Right ventricle myocardium inferior (tissue), 1 donor: ENCODE data around the gene TXNL4A. TPM values are rescaled to one million over a fixed set of nuclear protein-coding genes. Genes with fewer than 3 reads are reported as not detected.
"Not testable (repeated sequence)": the region's sequence is repeated elsewhere in the genome, so short reads cannot be mapped to it uniquely, and the experiment has no call there.

Experiments
- ATAC-seq: fragments of 200-7000 bp; cut with Tn5 transposase; one replicate; pipeline ENCODE4 v1.9.1; 2020; ENCODE audit warnings: mild to moderate bottlenecking, moderate library complexity
- DNase-seq: peaks from one replicate; pipeline ENCODE4 v3.0.0; 2021; ENCODE audit errors: missing footprints
- intact Hi-C: fragments of 100-400 bp; cut with DNase I; formaldehyde crosslinking; loops from one replicate; pipeline ENCODE4 v1.11.0; 2022
- total RNA-seq: library from RNA; stranded (reverse); fragmentation: NEBNext Ultra II Directional; extraction: Animal tissue kit (Norgen Biotek cat#: 25700); gene quantifications from one replicate; pipeline ENCODE4 v1.2.1, GENCODE V29; 2021
- donor health status: DM: no; HTN: yes; CAD: no; lungs with severe emphysema.

Gene TXNL4A
- total RNA-seq, 1 donor from 2014 or later, result 90.8 TPM

DNA sequence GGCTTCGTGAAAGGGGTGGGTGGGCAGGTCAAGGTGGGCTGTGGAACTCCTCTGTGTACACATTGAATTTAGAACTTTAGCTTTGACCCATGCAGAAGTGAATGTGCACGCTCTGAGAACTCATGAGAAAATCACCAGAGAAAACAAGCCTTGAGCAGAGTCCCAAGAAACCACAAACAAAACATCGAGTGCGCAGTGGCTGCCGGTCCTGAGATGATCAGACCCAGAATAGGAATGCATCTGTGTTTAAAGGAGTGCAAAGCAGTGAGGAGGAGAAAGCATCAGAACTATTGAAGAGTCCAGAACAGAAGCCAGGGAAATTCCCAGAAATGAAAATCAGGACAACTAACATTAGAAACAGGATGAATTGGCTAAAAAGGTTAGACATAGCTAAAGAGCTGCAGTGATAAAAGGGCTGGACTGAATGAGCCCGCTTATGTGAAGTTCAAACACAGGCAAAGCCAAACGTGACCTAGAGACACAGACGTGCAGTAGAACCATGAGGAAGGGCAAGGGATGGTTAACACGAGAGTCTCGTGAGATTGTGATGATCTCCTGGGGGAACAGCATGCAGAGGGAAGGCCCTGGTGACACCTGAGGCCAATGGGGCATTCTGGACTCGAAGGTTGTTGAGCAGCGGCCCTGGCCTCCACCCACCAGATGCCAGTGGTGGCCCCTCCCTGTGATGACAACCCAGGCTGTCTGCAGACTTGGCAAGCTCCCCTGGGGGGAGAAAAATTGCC is 16.4 kb upstream of the TXNL4A start:
- intact Hi-C loops, result no loop called here
- ATAC-seq, result no peak
- no peak for DNase-seq

DNA sequence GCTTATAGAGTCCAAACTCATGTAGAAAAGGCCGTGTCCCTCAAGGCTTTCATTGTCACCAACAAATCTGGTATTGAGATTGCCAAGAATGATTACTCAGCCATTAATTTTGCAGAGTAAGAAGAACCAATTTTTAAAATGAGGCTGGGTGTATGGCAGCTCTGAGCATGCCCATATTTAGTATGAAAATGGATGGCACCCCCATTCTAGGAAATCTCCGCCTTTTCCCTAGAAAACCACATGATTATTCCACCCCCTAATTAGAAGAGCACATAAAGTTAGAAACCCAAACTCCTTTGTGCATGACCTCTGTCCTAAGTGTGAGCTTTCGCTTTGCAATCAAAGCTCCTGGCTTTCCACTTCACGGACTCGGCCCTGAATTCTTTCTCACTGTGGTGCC is 14.1 kb upstream of the TXNL4A start:
- intact Hi-C loops, result no loop called here

DNA sequence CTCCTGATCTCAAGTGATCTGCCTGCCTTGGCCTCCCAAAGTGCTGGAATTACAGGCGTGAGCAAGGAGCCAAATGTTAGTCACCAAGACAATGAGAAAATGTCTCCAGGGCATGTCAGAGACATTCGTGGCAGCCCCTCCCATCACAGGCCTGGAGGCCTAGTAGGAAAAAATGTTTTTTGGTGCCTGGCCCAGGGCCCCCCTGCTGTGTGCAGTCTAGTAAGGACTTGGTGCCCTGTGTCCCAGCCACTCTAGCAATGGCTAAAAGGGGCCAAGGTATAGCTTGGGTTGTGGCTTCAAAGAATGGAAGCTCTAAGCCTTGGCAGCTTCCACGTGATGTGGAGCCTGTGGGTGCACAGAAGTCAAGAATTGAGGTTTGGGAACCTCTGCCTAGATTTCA is 12.5 kb upstream of the TXNL4A start:
- intact Hi-C loops, result no loop called here
- no peak for ATAC-seq
- no peak for DNase-seq

More for the DNA sequence above, 14.1 kb upstream of the TXNL4A start:
- DNase-seq (no peak), ATAC-seq (no peak)

DNA sequence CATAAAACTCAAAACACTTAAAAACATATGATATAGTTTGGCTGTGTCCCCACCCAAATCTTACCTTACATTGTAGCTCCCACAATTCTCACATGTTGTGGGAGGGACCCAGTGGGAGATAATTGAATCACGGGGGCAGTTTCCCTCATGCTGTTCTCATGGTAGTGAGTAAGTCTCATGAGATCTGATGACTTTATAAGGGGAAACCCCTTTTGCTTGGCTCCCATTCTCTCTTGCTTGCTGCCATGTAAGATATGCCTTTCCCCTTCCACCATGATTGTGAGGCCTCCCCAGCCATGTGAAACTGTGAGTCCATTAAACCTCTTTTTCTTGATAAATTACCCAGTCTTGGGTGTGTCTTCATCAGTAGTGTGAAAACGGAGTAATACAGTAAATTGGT is 11.3 kb upstream of the TXNL4A start:
- intact Hi-C loops, DNase-seq, ATAC-seq: not testable (repeated sequence)

DNA sequence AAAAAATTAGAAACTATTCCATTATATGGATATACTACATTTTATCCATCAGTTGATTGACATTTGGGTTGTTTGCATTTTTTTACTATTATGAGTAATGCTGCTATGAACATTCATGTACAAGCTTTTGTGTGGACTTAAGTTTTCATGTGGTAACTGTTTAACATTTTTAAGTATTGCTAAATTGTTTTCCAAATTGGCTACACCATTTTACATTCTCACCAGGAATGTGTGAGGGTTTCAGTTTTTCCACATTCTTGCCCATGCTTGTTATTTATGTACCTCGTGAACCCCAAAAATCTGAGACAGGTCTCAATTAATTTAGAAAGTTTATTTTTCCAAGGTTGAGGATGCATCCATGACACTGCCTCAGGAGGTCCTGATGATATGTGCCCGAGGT is 3.1 kb upstream of the TXNL4A start:
- intact Hi-C loops, result no loop called here
- no peak for ATAC-seq
- no peak for DNase-seq

DNA sequence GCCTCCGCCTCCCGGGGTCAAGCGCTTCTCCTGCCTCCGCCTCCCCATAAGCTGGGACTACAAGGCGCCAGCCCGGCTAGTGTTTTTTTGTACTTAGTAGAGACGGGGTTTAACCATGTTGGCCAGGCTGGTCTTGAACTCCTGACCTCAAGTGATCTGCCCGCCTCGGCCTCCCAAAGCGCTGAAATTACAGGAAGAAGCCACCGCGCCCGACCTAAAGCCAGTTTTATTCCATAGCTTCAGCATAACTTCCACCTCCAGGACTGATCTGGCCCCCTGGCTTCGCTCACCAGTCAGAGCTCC is 783 bp upstream of the TXNL4A start:
- ATAC-seq (no peak), DNase-seq (no peak)
- intact Hi-C loops, result loop anchor here (2.0 to 5.0 kb wide), 3 partner anchors 37 to 118 kb away; partner anchors contain the start of genes ADNP2, RBFA and SLC66A2

DNA sequence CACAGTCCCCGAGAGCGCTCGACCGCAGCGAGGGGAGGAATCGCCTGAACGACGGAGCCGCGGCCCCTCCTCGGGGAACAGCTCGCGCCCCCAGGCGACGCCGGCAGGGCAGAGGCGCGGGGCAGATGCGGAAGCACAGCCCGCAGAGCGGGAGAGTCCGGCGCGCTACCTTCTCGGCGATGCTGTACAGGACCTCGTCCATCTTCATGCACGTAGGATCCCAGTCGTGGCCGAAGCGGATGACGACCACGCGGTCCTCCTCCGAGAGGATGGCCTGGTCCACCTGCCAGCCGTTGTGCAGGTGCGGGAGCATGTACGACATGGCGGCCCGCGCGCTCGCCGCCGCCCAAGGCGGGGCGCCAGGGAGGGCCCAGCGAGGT is 302 bp downstream of the TXNL4A start:
- DNase-seq (peak; percentile 84), ATAC-seq (peak; percentile 57)
- intact Hi-C loops, result loop anchor here (1.0 to 5.0 kb wide), 4 partner anchors 36 to 309 kb away; partner anchors contain the start of genes ADNP2, CTDP1, RBFA and SLC66A2

DNA sequence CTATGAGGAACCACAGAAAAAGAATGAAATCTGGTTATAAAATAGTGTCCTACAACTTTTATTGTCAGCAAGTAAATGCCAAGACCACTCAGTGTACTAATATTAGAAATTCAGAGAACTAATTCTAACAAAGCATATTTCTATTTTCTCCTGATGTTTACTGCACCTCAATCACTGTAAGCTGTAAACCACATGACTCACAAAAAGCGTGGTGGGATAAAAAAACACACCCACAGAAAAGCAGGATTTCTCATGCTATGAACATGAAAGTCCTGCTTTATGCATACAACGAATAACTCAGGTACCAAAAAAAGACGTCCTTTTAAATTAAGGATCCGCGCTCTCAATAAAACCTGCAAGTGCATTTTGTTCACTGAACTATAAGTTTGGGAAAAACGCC is 797 bp downstream of the TXNL4A start:
- intact Hi-C loops, result loop anchor here (5.0 kb wide), 2 partner anchors 35 to 120 kb away; partner anchors contain the start of genes ADNP2 and SLC66A2
- DNase-seq, result no peak
- ATAC-seq, result no peak

DNA sequence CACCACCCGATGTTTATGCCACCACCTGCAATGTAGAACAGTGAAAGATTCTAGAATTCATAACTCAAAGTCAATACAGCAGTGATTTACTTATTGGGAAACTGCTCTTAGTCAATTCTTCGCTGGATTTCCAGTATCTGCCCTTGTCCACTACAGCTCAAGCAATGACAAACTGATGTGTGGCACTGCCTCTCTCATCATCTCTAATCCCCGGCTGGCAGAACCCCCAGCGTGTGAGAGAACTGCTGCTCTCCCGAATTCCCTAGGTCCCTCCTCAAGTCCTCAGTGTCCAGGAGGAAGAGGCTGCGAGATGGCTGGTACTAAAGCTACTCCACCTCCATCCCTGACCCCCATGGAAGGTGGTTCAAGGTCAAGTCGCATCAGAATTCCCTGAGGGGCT is 1.6 kb downstream of the TXNL4A start:
- intact Hi-C loops, result loop anchor here (5.0 kb wide), 2 partner anchors 34 to 121 kb away; partner anchors contain the start of genes ADNP2 and SLC66A2
- DNase-seq (no peak), ATAC-seq (no peak)

DNA sequence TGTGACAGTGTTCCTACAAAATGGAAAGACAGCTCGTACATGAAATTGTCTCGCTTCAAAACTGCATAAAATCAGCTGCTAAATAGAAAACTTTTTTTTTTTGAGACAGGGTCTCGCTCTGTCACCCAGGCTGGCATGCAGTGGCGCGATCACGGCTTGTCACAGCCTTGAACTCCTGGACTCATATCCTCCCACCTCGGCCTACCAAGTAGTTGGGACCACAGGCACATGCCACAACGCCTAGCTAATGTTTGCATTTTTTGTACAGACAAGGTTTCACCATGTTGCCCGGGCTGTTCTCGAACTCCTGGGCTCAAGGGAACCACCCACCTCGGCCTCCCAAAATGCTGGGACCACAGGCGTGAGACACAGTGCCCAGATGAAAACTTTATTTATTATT is 3.2 kb downstream of the TXNL4A start:
- no peak for DNase-seq
- no peak for ATAC-seq
- intact Hi-C loops, result loop anchor here (5.0 kb wide), 2 partner anchors 33 to 122 kb away; partner anchors contain the start of genes ADNP2 and SLC66A2

DNA sequence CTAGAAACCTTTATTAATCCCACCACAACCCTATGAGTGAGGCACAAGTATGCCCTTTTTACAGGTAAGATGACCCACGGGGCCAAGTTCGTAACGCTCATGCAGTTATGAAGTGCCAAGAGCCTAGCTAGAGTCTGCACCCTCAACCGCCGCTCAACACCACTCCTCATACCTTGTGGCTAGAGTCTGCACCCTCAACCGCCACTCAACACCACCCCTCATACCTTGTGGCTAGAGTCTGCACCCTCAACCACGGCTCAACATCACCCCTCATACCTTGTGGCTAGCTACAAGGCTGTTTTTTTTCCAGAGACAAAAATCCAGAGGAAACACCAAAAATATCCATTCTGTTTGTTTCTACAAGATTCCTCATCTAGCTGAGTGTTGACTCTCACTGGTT is 4.6 kb downstream of the TXNL4A start:
- intact Hi-C loops, result no loop called here
- no peak for DNase-seq
- no peak for ATAC-seq

DNA sequence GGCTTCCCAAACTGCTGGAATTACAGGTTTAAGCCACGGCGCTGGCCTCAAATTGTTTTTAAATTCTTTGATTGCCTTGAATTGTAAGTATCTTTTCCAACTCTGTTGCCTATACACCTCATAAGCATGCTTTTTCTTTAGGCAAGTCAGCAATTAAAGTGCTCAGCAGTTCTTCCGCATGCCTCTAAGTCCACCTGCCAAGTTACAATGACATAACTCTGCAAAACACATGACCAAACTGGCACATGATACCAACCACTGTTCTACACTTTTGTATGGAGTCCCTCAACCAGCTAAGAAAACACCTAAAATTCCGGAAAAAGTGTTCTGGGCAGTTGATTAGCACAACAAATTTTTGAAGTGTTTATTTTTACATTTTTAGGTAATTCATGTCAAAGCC is 5.1 kb downstream of the TXNL4A start:
- intact Hi-C loops, result no loop called here
- DNase-seq, result no peak

DNA sequence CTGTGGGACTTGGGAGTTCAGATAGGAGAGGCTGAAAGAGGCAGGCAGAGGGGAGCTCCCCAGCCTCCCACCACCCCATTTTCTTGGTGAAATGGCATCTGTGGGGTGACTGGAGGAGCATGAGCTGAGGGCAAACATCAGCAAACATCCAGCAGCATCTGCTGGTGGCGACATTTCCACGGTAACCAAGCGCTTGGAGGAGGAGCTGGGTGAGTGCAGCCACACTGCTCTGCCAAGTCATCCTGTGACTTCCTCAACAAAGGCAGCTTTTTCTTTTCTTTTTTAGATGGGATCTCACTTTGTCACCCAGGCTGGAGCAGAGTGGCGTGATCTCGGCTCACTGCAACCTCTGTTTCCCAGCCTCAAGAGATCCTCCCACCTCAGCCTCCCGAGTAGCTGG is 5.6 kb downstream of the TXNL4A start:
- ATAC-seq (no peak), DNase-seq (no peak)
- intact Hi-C loops, result no loop called here

More for the DNA sequence above, 5.1 kb downstream of the TXNL4A start:
- ATAC-seq, result no peak

DNA sequence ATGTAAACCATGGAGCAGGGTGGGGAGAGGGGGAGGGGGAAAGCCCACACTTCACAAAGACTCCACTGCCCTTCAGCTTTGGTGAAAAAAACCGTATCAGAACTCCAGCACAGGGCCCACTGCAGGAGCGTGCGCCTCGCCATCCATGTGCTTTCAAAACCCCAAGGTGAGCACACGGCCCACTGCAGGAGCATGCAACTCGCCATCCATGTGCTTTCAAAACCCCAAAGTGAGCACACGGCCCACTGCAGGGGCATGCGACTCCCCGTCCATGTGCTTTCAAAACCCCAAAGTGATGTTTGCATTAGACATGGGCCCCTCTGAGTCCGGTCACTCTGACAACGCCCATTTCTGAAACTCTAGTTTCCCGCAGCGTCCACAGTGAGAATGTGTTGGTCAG is 7.8 kb downstream of the TXNL4A start:
- no peak for ATAC-seq
- DNase-seq, result no peak
- intact Hi-C loops, result no loop called here

DNA sequence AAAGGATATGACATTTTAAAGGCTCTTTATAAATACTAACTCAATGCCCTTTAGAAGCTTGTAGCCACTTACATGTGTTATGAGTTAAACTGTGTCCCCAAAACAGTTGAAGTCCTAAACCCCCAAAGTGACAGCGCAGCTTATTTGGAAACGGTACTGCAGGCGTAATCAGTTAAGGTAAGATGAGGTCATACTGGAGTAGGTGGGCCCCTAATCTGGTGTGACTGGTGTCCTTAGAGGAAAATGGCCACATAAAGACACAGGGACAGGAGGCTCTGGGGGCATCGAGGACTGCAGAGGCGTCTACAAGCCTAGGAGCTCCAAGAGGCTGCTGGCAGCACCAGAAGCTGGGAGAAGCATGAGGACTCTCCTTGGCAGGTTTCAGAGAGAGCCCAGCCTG is 8.5 kb downstream of the TXNL4A start:
- ATAC-seq (no peak), DNase-seq (no peak)
- intact Hi-C loops, result no loop called here

DNA sequence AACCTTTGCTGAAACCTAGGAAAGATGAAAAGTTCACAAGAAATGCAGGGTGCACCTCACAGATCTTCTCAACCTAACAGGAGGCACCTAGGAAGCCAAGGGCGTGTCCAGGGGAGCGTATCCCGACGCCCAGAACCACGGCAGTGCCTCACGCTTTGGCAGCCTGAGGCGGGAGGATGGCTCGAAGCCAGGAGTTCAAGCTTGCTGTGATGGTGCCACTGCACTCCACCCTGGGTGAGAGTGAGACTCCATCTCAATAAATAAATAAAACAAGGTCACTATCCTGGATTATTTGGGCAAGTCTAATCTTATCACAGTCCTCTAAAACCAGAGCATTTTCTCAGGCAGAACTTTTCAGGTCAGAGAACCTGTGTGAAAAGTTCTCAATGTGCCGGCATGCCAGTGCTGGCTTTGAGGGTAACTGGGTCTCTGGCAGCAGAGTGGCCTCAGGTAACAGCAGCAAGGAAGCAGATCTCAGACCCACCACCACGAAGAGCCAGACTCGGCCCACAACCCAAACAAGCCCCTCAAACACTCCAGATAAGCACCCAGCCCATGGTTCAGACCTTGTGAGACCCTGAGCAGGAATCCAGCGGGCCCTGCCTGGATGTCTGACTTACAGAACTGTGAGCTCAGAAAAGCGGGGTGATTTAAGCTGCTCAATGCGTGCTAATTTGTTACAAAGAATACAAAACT is 12.2 kb downstream of the TXNL4A start:
- intact Hi-C loops, result no loop called here
- DNase-seq, result no peak
- peak; percentile 67 for ATAC-seq

DNA sequence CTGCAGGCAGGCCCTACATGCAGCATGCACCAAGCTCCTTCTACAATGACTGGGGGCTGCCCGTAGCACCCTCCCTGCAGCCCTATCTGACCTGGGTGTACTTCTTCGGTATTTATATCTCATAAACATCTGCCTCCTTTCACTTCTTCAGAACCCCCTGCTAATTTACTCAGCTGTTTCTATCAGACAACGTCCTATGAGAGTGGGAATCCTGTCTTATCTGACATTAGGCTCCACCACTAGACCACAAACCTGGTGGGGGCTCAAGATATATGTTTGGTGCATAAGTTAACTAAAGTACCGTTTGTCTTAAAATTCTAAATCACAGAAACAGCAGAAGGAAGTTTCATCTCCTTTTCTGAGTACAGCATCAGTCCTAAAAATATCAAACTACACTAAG is 13.3 kb downstream of the TXNL4A start:
- ATAC-seq (no peak), DNase-seq (no peak)
- intact Hi-C loops, result no loop called here

DNA sequence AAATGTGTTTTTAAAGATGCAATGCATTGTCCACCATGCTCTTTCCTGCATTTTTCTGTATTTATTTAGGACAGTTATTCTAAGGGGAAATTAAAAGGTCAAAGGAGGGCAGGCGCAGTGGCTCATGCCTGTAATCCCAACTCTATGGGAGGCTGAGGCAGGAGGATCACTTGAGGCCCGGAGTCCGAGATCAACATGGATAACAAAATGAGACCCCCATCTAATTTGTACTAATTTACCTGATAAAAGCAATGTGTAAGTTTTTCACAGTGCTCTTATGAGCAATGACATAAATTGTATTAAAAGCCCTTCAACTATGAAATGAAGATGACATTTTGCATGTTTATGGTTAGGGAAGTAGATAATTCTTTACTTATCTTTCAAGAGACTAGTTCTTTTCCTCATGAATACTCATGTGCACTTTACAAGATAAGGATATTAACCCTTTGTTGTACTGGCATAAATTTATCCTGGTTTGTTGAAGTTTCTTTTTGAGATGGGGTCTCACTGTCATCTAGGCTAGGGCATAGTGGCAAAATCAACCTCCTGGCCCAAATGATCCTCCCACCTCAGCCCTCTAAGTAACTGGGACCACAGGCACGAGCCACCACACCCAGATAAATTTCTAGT is 14.2 kb downstream of the TXNL4A start:
- ATAC-seq (no peak), DNase-seq (no peak)
- intact Hi-C loops, result no loop called here

DNA sequence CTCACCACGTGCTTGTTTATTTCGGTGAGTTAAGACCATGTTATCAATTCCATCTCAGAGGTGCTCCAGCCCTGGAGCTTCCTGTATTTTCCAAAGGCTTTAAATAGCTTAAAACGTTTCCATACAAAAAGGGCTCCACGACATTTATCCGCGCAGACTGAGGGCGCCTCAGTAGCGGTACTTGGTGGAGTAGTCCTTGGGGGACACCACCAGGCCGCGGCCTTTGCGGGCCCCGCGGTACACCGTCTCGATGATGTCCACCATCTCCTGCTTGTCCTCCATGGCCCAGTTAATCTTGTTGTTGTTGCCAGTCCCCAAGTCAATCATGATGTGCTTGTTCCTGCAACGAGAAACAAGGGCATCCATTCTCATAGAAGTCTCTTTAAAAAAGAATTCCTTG is 14.8 kb downstream of the TXNL4A start:
- no peak for DNase-seq
- intact Hi-C loops, result no loop called here
- no peak for ATAC-seq

DNA sequence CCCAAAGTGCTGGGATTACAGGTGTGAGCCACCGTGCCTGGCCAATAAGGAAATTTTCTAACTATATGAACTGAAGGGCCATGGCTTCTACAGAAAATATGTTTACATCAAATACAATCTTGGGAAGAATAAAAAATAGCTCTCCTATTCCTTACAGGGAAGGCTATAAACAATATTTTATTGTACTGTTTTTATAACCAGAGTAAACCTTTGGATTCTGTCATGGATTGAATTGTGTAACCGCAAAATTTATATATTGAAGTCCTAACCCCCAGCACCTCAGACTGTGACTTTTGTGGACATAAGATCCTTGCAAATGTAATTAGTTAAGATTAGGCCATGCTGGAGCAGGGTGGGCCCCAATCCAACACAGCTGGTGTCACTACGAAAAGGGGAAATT is 15.6 kb downstream of the TXNL4A start:
- intact Hi-C loops, result no loop called here
- DNase-seq (no peak), ATAC-seq (no peak)
